ENCODE data around the gene NCMAP.
"Not testable (repeated sequence)": the region's sequence is repeated elsewhere in the genome, so short reads cannot be mapped to it uniquely, and the experiment has no call there.

The NCMAP gene

GRCh38 chr1:24555591-24556413 lies at the start of gene NCMAP:
Gene NCMAP (plus strand): TSS chr1:24556087. CDS start chr1:24595431, 39,344 bp downstream.
- DNase-seq, result no peak

- no peak for DNase-seq
These were observed 49.1 kb upstream of the NCMAP start for GRCh38 chr1:24506691-24507381.

- no peak for DNase-seq
These were observed 48.5 kb upstream of the NCMAP start for GRCh38 chr1:24507405-24507804.

- no peak for DNase-seq
These were observed 47.0 kb upstream of the NCMAP start for GRCh38 chr1:24508911-24509310.

- DNase-seq, result no peak
These were observed 42.2 kb upstream of the NCMAP start for GRCh38 chr1:24513706-24514105.

GRCh38 chr1:24514946-24515345 lies 40.9 kb upstream of the NCMAP start:
- no peak for DNase-seq

GRCh38 chr1:24515671-24516209 lies 40.1 kb upstream of the NCMAP start:
- DNase-seq, result not testable (repeated sequence)

- no peak for DNase-seq
These were observed 39.4 kb upstream of the NCMAP start for GRCh38 chr1:24516506-24516905.

- DNase-seq, result no peak
These were observed 38.0 kb upstream of the NCMAP start for GRCh38 chr1:24517898-24518297.

GRCh38 chr1:24520282-24520681 lies 35.6 kb upstream of the NCMAP start:
- not testable (repeated sequence) for DNase-seq

- no peak for DNase-seq
These were observed 30.3 kb upstream of the NCMAP start for GRCh38 chr1:24525606-24526005.

- no peak for DNase-seq
These were observed 29.8 kb upstream of the NCMAP start for GRCh38 chr1:24526045-24526444.

GRCh38 chr1:24526940-24527542 lies 28.8 kb upstream of the NCMAP start:
- no peak for DNase-seq

- peak; percentile 67 to 77 for DNase-seq
These were observed 27.1 kb upstream of the NCMAP start for GRCh38 chr1:24528744-24529143.

GRCh38 chr1:24529292-24529691 lies 26.6 kb upstream of the NCMAP start:
- DNase-seq, result not testable (repeated sequence)

- DNase-seq, result no peak
These were observed 20.9 kb upstream of the NCMAP start for GRCh38 chr1:24535021-24535424.

GRCh38 chr1:24535778-24536177 lies 20.1 kb upstream of the NCMAP start:
- no peak for DNase-seq

- no peak for DNase-seq
These were observed 19.5 kb upstream of the NCMAP start for GRCh38 chr1:24536391-24536840.

GRCh38 chr1:24540051-24540905 lies 15.6 kb upstream of the NCMAP start:
- no peak for DNase-seq

GRCh38 chr1:24540906-24541710 lies 14.8 kb upstream of the NCMAP start:
- DNase-seq, result no peak

GRCh38 chr1:24541711-24542346 lies 14.1 kb upstream of the NCMAP start:
- DNase-seq, result no peak
